CD1c-positive myeloid dendritic cell (primary cell): ENCODE measurements around the gene DYSF.

ENCODE experiments used
- DNase-seq: peaks from one replicate; pipeline ENCODE4 v3.0.0-alpha.2; 2016; ENCODE audit errors: extremely low spot score

The DYSF gene

DNA sequence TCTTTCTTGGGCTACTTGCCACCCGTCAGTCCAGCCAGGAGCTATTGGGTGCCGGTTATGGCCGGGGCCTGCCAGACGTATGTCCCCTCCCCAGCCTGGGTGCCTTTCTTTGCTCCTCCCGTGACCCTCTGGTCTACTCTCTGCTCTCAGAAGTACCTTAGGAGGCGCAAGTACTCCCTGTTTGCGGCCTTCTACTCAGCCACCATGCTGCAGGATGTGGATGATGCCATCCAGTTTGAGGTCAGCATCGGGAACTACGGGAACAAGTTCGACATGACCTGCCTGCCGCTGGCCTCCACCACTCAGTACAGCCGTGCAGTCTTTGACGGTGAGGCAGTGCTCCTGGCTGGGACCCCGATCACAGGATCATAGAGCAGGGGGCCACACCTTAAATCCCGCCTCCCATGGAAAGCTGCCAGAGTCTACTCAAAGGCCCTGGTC is 99.5 kb downstream of the DYSF start:
- DNase-seq = no peak

GRCh38 chr2:71554028-71554705 is 100.8 kb downstream of the DYSF start:
- DNase-seq = no peak

DNA sequence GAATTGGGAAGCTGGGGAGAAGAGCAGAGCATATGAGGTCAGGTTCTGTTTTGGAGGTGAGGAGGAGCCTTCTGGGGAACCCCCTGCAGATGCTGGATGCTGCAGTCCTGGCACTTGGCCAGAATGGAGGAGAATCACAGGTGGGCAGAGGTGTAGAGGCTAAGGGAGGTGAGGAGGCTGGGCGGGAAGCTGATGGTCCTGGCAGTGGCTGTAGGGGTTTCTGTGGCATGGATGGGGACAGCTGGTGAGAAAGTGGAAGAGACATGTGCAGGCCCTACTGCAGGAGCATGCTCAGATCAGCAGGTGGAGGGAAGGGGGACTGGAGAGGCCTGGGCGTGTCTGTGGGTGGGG is 101.3 kb downstream of the DYSF start:
- DNase-seq = no peak

- no peak for DNase-seq
These were observed 102.6 kb downstream of the DYSF start for GRCh38 chr2:71555798-71556454.

DNA sequence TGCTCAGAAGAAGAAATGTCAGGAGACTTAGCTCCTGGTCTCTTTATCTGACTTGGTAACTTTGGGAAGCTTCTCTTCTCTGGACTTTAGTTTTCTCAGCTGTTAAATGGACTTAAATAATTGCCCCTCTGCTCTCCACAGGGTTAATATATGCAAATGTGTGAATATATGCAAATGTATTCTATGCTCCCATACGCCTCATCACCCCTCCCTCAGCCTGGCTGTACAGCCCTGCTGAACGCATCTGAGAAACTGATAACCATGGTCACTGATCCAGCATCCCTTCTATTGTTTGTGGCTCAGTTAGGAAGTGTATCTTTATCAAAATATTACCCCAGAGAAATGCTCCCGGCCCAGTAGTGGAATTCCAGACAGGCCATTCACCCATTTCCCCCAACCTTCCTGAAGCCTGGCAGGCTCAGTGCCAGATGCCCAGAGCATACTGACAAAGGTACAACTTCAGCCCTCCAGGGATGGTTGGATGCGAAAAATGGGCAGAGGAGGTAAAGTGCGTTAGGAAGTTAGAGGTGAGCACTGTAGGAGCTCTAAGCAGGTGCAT is 103.4 kb downstream of the DYSF start:
- DNase-seq = no peak

GRCh38 chr2:71557321-71557720 is 104.0 kb downstream of the DYSF start:
- DNase-seq = no peak

- DNase-seq = no peak
These were observed 105.1 kb downstream of the DYSF start for GRCh38 chr2:71558300-71559051.

- no peak for DNase-seq
These were observed 105.9 kb downstream of the DYSF start for GRCh38 chr2:71559080-71559827.

DNA sequence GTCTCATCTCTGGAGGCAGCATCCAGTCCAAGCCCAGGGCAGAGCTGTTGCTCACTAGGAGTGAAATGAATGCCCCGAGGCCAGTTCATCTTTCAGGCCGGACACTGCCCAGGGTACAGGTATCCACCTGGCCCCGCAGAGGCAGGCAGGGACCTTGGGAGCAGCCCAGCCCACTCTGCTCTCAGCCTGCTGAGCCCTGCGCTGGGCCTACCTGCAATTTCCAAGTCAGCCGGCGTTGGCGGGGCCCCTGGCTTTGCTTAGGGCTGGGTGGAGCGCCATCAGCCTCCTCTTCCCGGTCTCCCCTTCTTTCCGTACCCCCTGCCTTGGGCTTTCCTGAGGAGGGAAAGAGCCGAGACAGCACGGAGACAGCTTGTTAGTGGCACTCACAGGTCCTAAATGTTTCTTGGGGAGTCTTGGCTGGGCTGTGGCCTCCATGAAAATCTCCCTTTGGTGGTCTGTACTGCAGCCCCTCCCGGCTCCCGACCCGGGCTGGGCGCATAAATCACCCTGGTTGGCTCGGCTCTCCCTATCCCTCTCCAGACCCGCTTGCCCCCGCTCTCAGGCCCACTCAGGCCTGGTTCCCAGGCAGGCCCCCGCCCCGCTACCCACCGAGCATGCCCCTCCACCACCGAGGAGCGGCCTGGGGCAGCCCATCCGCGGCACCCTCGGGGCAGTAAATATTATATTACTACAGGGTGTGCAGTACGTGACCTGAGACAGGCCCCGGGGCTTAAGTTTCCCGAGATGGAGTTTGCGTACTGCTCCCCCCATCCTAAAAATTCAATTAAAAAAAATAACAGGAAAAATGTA is 106.7 kb downstream of the DYSF start:
- DNase-seq = no peak

DNA sequence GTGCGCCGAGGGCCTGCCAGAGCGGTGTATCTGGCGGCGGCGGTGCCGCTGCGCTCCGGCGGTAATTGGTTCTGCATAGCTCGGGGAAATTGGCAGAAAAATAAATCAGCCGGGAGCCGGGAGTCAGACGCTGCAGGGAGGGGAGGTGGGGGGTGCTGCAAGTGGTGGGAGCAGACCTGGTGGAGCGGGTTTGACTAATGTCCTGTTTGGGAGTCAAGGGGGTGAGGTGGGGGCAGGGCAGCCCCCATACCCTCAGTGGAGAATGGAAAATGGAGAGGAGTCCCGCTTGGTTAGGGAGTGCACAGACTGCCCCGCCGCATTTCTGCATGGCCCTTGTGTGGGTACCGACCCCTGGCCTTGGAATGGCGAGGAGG is 107.3 kb downstream of the DYSF start:
- DNase-seq = no peak

DNA sequence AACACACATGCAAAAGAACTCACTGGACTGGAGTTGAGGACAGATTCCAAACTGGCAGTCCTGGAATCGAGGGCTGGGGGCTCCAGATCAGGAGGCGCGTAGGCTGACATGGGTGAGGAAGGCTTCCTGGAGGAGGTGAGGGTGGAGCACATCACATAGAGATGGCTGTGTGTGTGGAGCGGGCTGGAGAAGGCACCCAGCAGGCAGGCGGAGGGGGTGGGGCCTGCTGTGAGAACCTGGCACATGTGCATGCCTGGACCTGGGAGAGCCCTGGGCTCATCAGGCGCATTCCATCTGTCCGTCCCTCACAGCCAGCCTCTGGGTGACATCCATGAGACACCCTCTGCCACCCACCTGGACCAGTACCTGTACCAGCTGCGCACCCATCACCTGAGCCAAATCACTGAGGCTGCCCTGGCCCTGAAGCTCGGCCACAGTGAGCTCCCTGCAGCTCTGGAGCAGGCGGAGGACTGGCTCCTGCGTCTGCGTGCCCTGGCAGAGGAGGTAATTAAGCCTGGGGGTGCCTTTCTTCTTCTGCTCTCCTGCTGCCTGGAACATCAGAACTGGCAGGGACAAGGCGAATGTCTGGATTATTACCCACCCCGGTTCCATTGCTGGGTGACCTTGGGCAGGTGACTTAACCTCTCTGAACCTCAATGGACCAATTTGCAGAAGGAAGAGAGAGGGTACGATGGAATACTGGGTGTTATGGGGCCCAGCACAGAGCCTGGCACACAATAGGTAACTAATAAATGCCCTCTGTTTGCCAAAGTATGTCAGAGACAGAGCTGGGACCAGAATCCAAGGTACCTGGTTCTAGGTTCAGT is 108.3 kb downstream of the DYSF start:
- no peak for DNase-seq

DNA sequence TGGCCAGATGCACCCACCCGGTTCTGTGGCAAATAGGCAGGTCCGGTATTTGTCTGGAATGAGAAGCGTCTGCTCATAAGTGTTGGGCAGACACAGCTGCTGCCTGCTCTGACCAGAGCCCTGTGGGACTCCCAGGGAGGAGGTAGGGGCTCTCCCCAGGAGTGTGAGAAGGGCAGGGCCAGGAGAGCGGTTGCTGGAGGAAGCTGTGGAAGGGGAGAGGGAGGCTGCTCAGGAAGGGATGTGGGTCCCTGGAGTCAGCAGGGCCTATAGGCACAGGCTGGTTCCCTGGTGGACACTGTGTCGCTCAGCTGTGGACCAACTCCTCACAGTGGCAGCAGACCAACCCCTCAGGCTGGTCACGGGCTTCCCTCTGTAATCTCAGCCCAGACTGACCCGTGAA is 109.2 kb downstream of the DYSF start:
- DNase-seq = no peak

DNA sequence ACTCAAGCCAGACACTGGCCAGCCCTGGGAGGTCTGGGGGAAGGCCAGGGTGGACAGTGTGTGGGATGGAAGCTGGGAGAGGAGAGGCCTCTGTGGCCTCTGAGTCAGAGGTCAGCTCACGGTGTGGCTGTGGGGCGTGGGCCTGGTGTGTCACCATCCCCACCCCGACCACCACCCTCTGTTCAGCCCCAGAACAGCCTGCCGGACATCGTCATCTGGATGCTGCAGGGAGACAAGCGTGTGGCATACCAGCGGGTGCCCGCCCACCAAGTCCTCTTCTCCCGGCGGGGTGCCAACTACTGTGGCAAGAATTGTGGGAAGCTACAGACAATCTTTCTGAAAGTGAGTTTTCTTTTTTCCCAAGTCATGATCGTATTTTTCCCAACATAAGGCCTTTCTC is 110.5 kb downstream of the DYSF start:
- DNase-seq = no peak

DNA sequence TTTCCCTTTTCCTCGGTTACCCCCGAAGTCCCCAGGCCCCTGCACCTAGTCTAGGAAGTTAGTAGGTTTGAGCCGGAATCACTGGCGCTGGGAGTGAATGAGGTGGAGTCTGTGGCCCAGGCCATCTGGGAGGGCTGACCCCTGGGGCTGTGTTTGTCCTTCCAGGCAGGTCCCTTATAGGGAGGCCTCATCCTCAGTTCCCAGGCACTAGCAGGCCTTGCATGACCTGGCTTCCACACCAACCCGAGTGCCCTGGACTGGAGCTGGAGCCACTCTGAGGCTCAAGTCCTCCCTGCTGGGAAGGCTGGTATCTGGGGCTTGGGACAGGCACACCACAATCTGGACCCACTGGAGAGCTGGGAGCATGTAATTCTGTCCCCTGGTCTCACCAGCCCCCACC is 111.0 kb downstream of the DYSF start:
- no peak for DNase-seq

DNA sequence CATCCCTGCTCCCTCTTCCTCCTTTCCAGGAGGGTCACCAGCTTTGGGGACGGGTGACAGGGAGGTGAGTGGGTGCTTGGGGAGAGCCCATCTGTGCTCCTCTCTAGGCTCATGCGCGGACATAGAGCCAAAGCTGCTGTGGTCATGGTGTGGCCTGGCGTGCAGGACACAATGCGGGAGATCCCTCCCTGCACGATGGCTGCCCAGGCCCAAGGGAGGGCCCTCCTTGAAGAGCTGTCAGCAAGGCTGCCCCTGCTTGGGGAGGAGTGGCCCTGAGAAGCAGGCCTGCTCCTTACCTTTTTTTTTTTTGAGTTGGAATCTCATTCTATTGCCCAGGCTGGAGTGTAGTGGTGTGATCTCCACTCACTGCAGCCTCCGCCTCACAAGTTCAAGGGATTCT is 111.4 kb downstream of the DYSF start:
- DNase-seq = no peak

GRCh38 chr2:71566372-71566771 is 113.0 kb downstream of the DYSF start:
- no peak for DNase-seq

DNA sequence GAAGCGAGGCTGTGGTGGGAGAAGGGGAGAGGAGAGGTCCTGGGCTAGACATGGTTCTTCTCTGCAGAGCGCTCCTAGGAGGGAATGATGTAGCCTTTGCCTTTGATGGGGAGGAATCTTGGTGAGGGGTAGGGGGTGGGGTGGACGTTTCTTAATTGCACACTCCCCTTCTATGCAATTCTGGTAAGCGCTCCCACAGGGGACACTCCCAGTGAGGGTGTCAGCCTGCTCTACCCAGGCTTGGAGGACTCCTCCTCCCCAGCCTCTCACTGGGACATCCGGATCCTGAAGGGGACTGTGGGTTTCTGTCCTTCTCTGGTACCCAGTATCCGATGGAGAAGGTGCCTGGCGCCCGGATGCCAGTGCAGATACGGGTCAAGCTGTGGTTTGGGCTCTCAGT is 114.3 kb downstream of the DYSF start:
- DNase-seq = no peak

DNA sequence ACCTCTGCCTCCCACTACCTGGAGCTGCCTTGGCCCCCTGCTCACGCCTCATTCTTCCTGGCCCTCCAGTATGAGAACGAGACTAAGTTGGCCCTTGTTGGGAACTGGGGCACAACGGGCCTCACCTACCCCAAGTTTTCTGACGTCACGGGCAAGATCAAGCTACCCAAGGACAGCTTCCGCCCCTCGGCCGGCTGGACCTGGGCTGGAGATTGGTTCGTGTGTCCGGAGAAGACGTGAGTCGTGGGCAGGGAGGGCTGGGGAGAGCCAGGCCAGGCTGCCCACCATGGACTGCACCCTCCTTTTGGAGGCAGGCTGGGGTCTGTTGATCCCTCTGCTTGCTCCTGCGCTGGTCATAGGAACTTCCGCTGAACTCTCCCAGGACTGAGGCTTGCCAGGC is 114.7 kb downstream of the DYSF start:
- DNase-seq = no peak

DNA sequence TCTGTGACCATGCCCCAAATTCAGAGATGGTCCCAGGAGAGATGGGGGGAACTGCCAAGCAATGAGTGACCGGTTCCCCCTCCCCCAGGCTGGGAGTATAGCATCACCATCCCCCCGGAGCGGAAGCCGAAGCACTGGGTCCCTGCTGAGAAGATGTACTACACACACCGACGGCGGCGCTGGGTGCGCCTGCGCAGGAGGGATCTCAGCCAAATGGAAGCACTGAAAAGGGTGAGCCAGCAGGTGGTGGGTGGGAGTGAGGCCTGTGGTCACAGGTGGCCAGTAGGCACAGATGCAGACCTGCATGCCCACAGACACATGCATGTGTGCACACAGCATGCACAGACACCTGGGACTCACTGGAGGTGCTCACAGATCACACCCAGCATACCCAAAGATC is 117.2 kb downstream of the DYSF start:
- no peak for DNase-seq

GRCh38 chr2:71570951-71571460 is 117.6 kb downstream of the DYSF start:
- no peak for DNase-seq
